Activated CD8-positive, alpha-beta memory T cell treated with anti-CD3 and anti-CD28 coated beads for 24 hours (primary cell): Measurements from ENCODE around the gene NUP37.

Experiments used
- DNase-seq: peaks from one replicate; pipeline ENCODE4 v3.0.0-alpha.2; 2020

NUP37 gene

DNA sequence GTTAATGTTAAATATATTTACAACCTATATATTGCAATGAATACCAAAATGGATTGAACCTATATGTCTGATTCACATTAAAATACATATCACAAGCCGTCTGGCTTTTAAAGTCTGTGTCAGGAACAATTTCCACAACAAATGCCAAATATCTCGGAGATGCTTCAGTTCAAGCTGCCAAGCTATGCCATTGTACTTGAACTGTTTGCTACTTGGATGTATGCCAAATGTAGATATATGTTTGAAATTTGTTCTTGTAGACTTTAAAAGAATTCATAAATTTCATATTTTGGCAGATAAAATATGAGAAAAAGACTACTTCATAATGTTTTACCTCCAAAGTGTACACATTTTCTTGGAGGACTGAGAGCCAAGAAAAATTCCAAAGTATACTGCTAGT, 95.1 kb downstream of the NUP37 start:
- no peak for DNase-seq

DNA sequence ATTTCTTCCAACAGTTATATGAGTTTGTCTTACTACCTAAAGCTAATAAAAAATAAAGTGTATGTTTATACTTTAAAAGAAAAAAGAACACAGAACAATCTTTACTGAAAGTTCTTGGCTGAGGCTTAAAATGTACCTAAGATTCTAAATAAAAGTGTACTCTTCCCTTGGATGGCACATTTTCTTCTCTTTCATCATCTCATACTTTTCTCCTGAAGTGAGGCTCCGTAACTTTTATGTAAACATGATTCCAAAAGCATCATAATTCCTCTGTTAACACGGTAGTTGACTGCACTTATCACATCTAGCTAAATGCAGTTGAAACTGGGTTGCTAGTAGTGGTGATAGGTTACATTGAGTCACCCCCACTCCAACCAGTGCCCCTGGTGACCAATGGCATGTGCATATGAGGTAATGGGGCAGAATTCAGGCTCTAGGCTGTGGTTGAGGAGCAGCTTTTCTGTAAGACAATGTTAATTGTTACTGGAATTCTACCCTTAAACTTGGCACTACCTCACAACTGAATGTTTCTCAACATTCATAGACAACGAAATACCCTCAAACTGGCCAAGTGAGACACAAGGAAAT, 96.5 kb downstream of the NUP37 start:
- no peak for DNase-seq
